Uterus (tissue), 2 donors: Measurements from ENCODE around the gene NANP.

ENCODE experiments used
- POLR2A ChIP-seq, 2 donors: fragments of 450-650 bp; IDR thresholded peaks; one replicate each; pipeline ENCODE4 v1.6.1; 2016; ENCODE audit warnings: antibody characterized with exemption in 2 of 2, mild to moderate bottlenecking in 1 of 2, moderate library complexity in 1 of 2
- TF ChIP-seq, protein P1 (sequence below), 4 experiments: fragments of 200-600 bp in 2 of 4; fragments of 450-650 bp in 2 of 4; sonication (generic) in 2 of 4; IDR thresholded peaks; one replicate each; pipeline ENCODE4 v1.5.1; 2016 to 2019; ENCODE audit warnings: antibody characterized with exemption in 4 of 4, mild to moderate bottlenecking in 2 of 4, moderate library complexity in 1 of 4

DNA sequence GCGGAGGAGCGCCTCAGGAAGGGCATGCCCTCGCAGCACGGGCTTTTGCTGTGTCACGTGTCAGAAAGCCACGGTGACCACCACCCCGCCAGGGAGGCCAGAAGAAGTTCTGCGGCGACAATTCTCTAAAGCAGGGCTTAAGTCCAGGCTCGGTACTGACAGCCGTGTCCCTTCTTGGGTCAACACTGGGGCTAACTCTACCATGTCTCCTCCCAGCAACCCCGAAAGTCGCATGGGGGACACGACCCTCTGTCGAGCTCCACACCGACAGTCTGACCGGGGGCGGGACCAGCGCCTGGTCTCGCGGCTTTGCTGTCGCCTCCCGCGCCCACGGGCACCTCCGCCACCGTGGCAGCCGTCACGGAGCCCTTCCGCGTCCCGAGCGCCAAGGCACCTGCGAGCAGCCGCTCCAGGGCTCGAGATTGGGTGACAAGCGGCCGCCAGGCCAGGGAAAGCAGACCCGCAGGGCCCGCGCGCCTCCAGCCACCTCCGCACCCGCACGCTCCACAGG lies 534 bp downstream of the NANP start:
- TF ChIP-seq, protein P1, sequence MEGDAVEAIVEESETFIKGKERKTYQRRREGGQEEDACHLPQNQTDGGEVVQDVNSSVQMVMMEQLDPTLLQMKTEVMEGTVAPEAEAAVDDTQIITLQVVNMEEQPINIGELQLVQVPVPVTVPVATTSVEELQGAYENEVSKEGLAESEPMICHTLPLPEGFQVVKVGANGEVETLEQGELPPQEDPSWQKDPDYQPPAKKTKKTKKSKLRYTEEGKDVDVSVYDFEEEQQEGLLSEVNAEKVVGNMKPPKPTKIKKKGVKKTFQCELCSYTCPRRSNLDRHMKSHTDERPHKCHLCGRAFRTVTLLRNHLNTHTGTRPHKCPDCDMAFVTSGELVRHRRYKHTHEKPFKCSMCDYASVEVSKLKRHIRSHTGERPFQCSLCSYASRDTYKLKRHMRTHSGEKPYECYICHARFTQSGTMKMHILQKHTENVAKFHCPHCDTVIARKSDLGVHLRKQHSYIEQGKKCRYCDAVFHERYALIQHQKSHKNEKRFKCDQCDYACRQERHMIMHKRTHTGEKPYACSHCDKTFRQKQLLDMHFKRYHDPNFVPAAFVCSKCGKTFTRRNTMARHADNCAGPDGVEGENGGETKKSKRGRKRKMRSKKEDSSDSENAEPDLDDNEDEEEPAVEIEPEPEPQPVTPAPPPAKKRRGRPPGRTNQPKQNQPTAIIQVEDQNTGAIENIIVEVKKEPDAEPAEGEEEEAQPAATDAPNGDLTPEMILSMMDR (IDR thresholded peaks at IDR 0.05) = no peak
- no peak for TF ChIP-seq POLR2A (IDR thresholded peaks at IDR 0.05)
